SK-N-SH (cell line): ENCODE data around the gene ANKFN1. TPM values are rescaled to one million over a fixed set of nuclear protein-coding genes. Genes with fewer than 3 reads are reported as not detected.

ENCODE experiments used
- CTCF ChIA-PET: fragments of 300-600, 350-600 bp; formaldehyde crosslinking; extraction: SDS; loops from one replicate; lab custom pipeline; 2021; lab: Yijun Ruan, JAX
- POLR2A ChIA-PET: fragments of 350-600 bp; sonication (Branson Sonifier 250); formaldehyde crosslinking; extraction: SDS; loops from one replicate; lab custom pipeline; 2020; ENCODE audit warnings: antibody characterized with exemption, inconsistent platforms; lab: Yijun Ruan, JAX
- DNase-seq: peaks from one replicate; pipeline ENCODE4 v3.0.0; 2012
- H2AFZ ChIP-seq: fragments of 200-600 bp; sonication (generic); 2 replicates; pipeline ENCODE4 v1.8.1; 2016; ENCODE audit warnings: antibody characterized with exemption, mild to moderate bottlenecking, low read depth
- H3F3A ChIP-seq: fragments of 200-600 bp; sonication (generic); replicated peaks from 2 replicates; pipeline ENCODE3; 2016; ENCODE audit warnings: antibody characterized with exemption, mild to moderate bottlenecking; ENCODE audit not compliant: insufficient read depth
- H3K27ac ChIP-seq, 2 experiments: fragments of 200-500 bp in 1 of 2; fragments of 200-600 bp in 1 of 2; sonication (Bioruptor generic) in 1 of 2; sonication (generic), shearing (Covaris generic) in 1 of 2; 2 replicates each; pipeline versions ENCODE4 v1.5.1 to v1.6.1; 2014 to 2016; ENCODE audit warnings: low read depth in 2 of 2, inconsistent platforms in 1 of 2, low read length in 1 of 2, mild to moderate bottlenecking in 1 of 2, mixed read lengths in 1 of 2
- H3K27me3 ChIP-seq: fragments of 200-600 bp; sonication (generic), shearing (Covaris generic); 2 replicates; pipeline ENCODE4 v1.6.1; 2016; ENCODE audit warnings: mixed run types; ENCODE audit not compliant: insufficient read depth
- H3K36me3 ChIP-seq, 2 experiments: fragments of 200-500 bp in 1 of 2; fragments of 200-600 bp in 1 of 2; sonication (Bioruptor generic) in 1 of 2; sonication (generic) in 1 of 2; replicated peaks in 1 of 2; 2 replicates each; pipeline versions ENCODE3 to v1.5.1; 2014 to 2016; ENCODE audit warnings: low read length in 1 of 2, mild to moderate bottlenecking in 1 of 2; ENCODE audit not compliant: insufficient read depth in 2 of 2, control insufficient read depth in 1 of 2
- H3K4me1 ChIP-seq, 2 experiments: fragments of 200-500 bp in 1 of 2; fragments of 200-600 bp in 1 of 2; sonication (Bioruptor generic) in 1 of 2; sonication (generic), shearing (Covaris generic) in 1 of 2; 2 replicates each; pipeline versions ENCODE4 v1.5.1 to v1.6.1; 2014 to 2016; ENCODE audit warnings: low read depth in 1 of 2, low read length in 1 of 2, mixed run types in 1 of 2; ENCODE audit not compliant: insufficient read depth in 2 of 2, control insufficient read depth in 1 of 2
- H3K4me2 ChIP-seq: fragments of 200-600 bp; sonication (generic), shearing (Covaris generic); 2 replicates; pipeline ENCODE4 v1.6.1; 2017; ENCODE audit warnings: mixed run types
- H3K4me3 ChIP-seq, 2 experiments: fragments of 200-500 bp in 1 of 2; fragments of 200-600 bp in 1 of 2; sonication (Bioruptor generic) in 1 of 2; sonication (generic), shearing (Covaris generic) in 1 of 2; 2 replicates each; pipeline versions ENCODE4 v1.5.1 to v1.8.1; 2014 to 2016; ENCODE audit warnings: low read depth in 2 of 2, inconsistent platforms in 1 of 2, low read length in 1 of 2, mild to moderate bottlenecking in 1 of 2, mixed read lengths in 1 of 2, moderate library complexity in 1 of 2
- H3K79me2 ChIP-seq: fragments of 200-600 bp; sonication (generic); 2 replicates; pipeline ENCODE4 v1.8.1; 2017; ENCODE audit warnings: mild to moderate bottlenecking; ENCODE audit not compliant: insufficient read depth
- H3K9ac ChIP-seq: fragments of 200-600 bp; sonication (generic); 2 replicates; pipeline ENCODE4 v1.6.1; 2017; ENCODE audit warnings: mixed run types
- H3K9me2 ChIP-seq: fragments of 200-600 bp; sonication (generic); 2 replicates; pipeline ENCODE4 v1.6.1; 2017; ENCODE audit warnings: mixed run types
- H3K9me3 ChIP-seq: fragments of 200-600 bp; sonication (generic); 2 replicates; pipeline ENCODE4 v1.6.1; 2017; ENCODE audit warnings: mixed run types, mild to moderate bottlenecking, moderate library complexity
- H4K20me1 ChIP-seq: fragments of 200-600 bp; sonication (generic); 2 replicates; pipeline ENCODE4 v1.6.1; 2017; ENCODE audit warnings: mild to moderate bottlenecking, mixed run types; ENCODE audit not compliant: insufficient read depth
- CHD2 ChIP-seq: fragments of 150-350 bp; IDR thresholded peaks from 2 replicates; pipeline ENCODE4 v1.6.1; 2018; ENCODE audit warnings: low read length; ENCODE audit not compliant: partially characterized antibody
- EP300 ChIP-seq, 2 experiments: IDR thresholded peaks; 2 replicates each; pipeline versions ENCODE4 v1.4.0 to v1.6.1; 2012; ENCODE audit warnings: borderline replicate concordance in 1 of 2, low read depth in 1 of 2, low read length in 1 of 2
- FOXJ3 ChIP-seq: sonication (generic); formaldehyde crosslinking; IDR thresholded peaks from 2 replicates; pipeline ENCODE4 v1.5.1; 2020; ENCODE audit warnings: mild to moderate bottlenecking, missing genetic modification reagents
- FOXM1 ChIP-seq: IDR thresholded peaks from 2 replicates; pipeline ENCODE4 v1.4.0; 2012; ENCODE audit warnings: low read depth, mild to moderate bottlenecking
- GABPA ChIP-seq: IDR thresholded peaks from 2 replicates; pipeline ENCODE4 v1.4.0; 2012; ENCODE audit warnings: low read depth, mild to moderate bottlenecking
- SIN3A ChIP-seq: IDR thresholded peaks from 2 replicates; pipeline ENCODE4 v1.6.1; 2012; ENCODE audit warnings: low read depth, mild to moderate bottlenecking, low read length, moderate library complexity, borderline replicate concordance
- TEAD4 ChIP-seq: IDR thresholded peaks from 2 replicates; pipeline ENCODE4 v1.4.0; 2012; ENCODE audit warnings: mild to moderate bottlenecking, borderline replicate concordance; ENCODE audit not compliant: insufficient read depth
- whole genome bisulfite sequencing: methylation state at CpG from one replicate; pipeline ENCODE4 v1.1.6; 2017; ENCODE audit warnings: low lambda C conversion rate; 5-methylcytosine and 5-hydroxymethylcytosine counted together
- polyA plus RNA-seq, 3 experiments: library from polyadenylated mRNA; depleted of rRNA; stranded (reverse); fragments of >200 nt; gene quantifications; 2 replicates each; pipeline ENCODE4 v1.2.3, GENCODE V29; 2012
- TF ChIP-seq, protein P1 (sequence below): IDR thresholded peaks from 2 replicates; pipeline ENCODE4 v1.4.0; 2012; ENCODE audit warnings: low read depth, borderline replicate concordance
- TF ChIP-seq, protein P2 (sequence below): fragments of 150-350 bp; IDR thresholded peaks from 2 replicates; pipeline ENCODE4 v1.6.1; 2017; ENCODE audit warnings: antibody characterized with exemption, low read length, low read depth, borderline replicate concordance

Gene ANKFN1
- polyA plus RNA-seq, 1 of the 3 experiments (the other 2 are of a cell fraction) = 0.07 TPM

DNA sequence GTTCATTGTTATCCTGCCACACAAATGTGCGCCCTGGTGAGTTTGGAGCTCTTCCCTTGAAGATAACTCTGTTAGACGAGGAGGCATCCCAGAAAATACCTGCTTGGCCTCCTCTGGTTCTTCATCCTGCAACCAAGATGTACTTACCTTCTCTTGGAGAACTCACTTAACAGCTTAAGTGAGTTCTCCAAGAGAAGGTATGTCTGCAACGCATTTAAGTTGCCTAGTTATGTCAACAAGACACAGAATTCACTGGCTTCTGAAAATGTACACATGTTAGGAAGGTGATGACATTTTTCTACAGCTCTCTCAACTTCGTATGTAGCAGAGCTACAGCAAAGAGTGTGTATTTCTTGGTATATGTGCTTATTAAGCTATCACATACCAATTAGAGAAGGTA is 361.6 kb downstream of the ANKFN1 start:
- no peaks in the 10 kb centered on the region for H3K4me1 ChIP-seq
- H3K9me2 ChIP-seq = no peaks in the 10 kb centered on the region
- CTCF ChIA-PET = interaction anchor here (0.7 to 3.4 kb wide), 7 partner anchors 12 to 1946 kb away, joined by 3 to 10 read pairs (median 3); no protein-coding TSS in a partner anchor
- H3K9ac ChIP-seq = no peak overlapping the region
- no peaks in the 10 kb centered on the region for H3K79me2 ChIP-seq
- no peak overlapping the region for H3K27ac ChIP-seq
- no peak for DNase-seq
- H3K4me3 ChIP-seq = no peak overlapping the region
- no peaks in the 10 kb centered on the region for H3F3A ChIP-seq
- no peak overlapping the region for H3K4me2 ChIP-seq
- 6% methylated on average over 4 of the region's 4 CpGs for WGBS
- TF ChIP-seq EP300 (IDR thresholded peaks at IDR 0.05; ENCODE audit: borderline replicate concordance in 1 of 2, low read depth in 1 of 2, low read length in 1 of 2) = no peak
- peaks cover 25% of the 10 kb centered on the region; the same call in 1 of the 2 replicates for H3K27me3 ChIP-seq
- no peak overlapping the region for H2AFZ ChIP-seq
- H3K9me3 ChIP-seq = no peaks in the 10 kb centered on the region
- H4K20me1 ChIP-seq = no peaks in the 10 kb centered on the region
- no peaks in the 10 kb centered on the region for H3K36me3 ChIP-seq
- POLR2A ChIA-PET = no interaction called here

DNA sequence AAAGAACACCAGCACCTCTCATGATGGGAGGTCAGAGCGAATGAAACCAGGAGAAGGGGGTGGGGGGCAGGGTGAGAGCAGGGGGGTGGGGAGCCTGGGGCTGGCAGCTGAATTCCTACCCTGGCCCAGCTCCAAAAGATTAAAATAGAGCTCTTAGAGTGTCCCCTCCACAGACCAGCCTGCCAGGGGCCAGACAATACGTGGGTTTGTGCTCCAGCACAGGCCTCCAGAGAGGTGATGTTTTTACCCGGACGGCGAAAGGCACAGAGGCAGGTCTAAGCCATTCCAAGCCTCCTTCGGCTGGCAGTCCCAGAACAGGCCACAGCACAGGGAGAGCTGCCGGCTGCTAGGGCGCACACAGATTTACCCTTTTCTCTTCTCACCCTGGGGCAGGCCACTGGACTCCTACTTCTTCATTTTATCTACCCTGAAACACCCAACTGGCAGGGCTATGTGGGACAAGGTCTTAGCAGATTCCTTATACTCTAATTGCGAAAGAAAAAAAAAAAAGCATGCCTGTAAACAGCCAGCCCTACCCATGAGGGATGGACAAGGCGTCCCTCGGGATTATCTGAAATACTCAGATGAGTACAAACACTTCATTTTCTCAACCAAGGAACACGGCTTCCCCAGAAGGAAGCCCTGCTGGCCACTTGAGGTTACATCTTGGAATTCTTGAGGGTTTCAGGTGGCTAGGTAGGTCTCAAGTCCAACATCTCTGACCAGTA is 368.3 kb downstream of the ANKFN1 start:
- 16% methylated on average over 12 of the region's 12 CpGs for WGBS
- Histone ChIP-seq H3K9me2 (no peaks in the 10 kb centered on the region), H3K79me2 (no peaks in the 10 kb centered on the region), H3K9me3 (no peaks in the 10 kb centered on the region), H2AFZ (no peak overlapping the region)
- TF ChIP-seq, protein P1, sequence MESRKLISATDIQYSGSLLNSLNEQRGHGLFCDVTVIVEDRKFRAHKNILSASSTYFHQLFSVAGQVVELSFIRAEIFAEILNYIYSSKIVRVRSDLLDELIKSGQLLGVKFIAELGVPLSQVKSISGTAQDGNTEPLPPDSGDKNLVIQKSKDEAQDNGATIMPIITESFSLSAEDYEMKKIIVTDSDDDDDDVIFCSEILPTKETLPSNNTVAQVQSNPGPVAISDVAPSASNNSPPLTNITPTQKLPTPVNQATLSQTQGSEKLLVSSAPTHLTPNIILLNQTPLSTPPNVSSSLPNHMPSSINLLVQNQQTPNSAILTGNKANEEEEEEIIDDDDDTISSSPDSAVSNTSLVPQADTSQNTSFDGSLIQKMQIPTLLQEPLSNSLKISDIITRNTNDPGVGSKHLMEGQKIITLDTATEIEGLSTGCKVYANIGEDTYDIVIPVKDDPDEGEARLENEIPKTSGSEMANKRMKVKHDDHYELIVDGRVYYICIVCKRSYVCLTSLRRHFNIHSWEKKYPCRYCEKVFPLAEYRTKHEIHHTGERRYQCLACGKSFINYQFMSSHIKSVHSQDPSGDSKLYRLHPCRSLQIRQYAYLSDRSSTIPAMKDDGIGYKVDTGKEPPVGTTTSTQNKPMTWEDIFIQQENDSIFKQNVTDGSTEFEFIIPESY = no peak
- no peak for TF ChIP-seq TEAD4
- no peak for TF ChIP-seq FOXJ3 (CRISPR knock-in tag)
- TF ChIP-seq, protein P2, sequence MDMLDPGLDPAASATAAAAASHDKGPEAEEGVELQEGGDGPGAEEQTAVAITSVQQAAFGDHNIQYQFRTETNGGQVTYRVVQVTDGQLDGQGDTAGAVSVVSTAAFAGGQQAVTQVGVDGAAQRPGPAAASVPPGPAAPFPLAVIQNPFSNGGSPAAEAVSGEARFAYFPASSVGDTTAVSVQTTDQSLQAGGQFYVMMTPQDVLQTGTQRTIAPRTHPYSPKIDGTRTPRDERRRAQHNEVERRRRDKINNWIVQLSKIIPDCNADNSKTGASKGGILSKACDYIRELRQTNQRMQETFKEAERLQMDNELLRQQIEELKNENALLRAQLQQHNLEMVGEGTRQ = no peak
- no peak for TF ChIP-seq CHD2
- no peak for TF ChIP-seq SIN3A
- TF ChIP-seq GABPA = no peak
- TF ChIP-seq EP300 (IDR thresholded peaks at IDR 0.05; ENCODE audit: borderline replicate concordance in 1 of 2, low read depth in 1 of 2, low read length in 1 of 2) = no peak
- TF ChIP-seq FOXM1 = no peak
- TF ChIP-seq, all 33 proteins: peak for 0
- no peak for DNase-seq
- Histone ChIP-seq H3K9ac (no peak overlapping the region), H3F3A (no peaks in the 10 kb centered on the region), H3K4me3 (no peak overlapping the region), H3K4me1 (no peaks in the 10 kb centered on the region), H3K36me3 (no peaks in the 10 kb centered on the region), H3K27me3 (peaks cover 25% of the 10 kb centered on the region; the same call in 1 of the 2 replicates), H4K20me1 (no peaks in the 10 kb centered on the region), H3K4me2 (no peak overlapping the region), H3K27ac (no peak overlapping the region)
- POLR2A ChIA-PET = no interaction called here
- CTCF ChIA-PET = interaction anchor here (0.6 to 1.6 kb wide), 2 partner anchors 22 to 398 kb away, joined by 3 to 4 read pairs; no protein-coding TSS in a partner anchor
